Stimulated activated CD4-positive, alpha-beta T cell treated with anti-CD3 and anti-CD28 coated beads, Interleukin-4, amount 100 ng/mL, for 24 hours (primary cell): Measurements from ENCODE around the gene PPP2R5B.
A peak's percentile ranks its signal among the peaks of the same experiment; 100 is the strongest.
"Not testable (repeated sequence)": the region's sequence is repeated elsewhere in the genome, so short reads cannot be mapped to it uniquely, and the experiment has no call there.

Experiments used
- DNase-seq: peaks from one replicate; pipeline ENCODE4 v3.0.0-alpha.2; 2020

Gene PPP2R5B

DNA sequence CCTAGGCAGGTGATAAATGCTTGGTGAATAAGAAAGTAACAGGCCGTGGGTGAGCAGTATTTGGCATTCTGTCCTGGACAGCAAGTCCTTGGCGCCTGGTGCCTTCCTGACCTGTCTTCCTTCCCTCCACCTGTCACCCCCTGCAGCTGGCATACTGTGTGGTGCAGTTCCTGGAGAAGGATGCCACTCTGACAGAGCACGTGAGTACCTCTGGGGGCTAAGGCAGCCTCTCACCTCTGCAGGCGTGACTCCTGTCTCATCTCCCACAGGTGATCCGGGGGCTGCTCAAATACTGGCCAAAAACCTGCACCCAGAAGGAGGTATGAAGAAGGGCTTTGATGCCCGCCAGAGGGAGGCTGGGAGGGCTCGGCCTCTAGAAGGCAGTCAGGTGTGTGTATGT is 6.8 kb downstream of the PPP2R5B start:
- DNase-seq = no peak

DNA sequence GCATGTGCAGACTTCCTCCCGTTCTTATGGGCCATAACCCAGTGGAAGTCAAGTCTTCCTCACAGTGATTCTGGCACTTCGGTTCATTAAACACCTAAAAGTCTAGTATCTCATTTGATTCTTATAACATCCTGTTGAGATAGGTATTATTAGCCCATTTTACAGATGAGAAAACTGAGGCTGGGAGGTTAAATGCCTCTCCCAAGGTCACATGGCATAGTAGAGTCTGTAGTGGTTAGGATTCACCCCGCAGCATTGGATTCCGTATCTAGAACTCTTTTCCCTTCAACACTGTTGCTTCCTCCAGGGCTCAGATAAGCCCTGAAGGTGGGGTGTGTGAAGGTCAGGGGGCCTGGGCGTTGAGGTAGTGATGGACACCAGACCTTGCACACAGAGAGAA is 7.8 kb downstream of the PPP2R5B start:
- DNase-seq = no peak

DNA sequence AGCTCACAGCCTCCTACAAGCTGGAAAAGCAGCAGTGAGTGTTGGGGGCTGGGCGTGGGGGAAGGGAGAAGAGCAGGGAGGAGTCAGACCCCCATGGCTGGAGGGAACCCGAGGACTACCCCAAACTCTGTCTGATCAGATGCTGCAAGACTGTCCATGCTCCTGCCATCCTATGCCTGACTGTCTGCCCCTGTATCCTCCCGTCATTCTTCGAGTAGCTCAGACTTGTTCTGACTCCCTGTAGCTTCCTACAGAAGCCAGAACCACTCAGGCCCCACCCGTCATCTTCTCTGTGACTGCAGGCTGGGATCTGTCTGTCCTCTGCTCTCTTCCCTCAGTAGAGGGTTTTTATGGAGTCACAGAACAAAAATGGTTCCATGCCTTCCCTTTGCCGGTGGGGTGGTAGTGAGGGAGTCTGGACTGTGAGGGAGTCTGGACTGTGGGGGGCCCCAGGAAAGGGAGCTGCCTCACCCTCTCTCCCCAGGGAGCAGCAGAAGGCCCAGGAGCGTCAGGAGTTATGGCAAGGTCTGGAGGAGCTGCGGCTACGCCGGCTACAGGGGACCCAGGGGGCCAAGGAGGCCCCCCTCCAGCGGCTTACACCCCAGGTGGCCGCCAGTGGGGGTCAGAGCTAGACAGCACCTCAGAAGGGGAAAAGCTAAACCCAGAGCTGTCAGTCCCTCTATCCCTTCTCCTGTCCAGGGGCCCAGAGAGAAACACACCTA is 8.9 kb downstream of the PPP2R5B start:
- DNase-seq = no peak

DNA sequence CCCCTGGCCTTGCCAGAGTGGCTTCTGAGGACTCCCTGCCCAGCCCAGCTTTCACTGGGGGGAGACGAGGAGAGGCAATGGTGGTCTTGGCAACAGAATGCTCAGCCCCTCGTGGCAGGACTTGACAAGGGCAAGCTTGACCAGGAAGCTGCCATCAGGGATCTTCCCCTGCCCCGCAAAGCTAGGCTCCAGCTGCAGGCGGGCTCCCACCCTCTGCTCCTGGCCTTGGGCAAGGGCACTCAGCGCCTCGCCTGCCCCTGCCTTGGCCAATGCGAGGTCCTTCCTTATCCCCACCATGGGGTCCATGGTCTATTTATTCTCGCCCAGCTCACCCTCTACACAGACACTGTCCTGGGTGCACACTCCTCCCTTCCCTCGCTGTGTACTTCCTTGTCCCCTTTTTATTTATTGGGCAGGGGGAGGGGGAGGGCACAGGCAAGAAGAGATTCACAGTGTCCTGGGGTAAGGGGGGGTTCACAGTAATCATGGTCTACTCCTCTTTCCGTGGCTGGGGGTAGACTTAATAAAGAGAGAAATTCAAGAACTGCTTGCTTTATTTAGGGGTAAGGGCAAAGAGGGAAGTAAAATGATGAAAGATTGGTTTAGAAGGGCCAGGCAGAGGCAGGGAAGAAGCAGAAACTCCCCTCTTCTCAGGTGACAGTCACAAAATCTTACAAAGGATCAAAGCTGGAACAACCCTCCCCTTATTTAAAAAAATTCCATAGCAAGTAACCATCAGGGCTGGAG is 9.6 kb downstream of the PPP2R5B start:
- no peak for DNase-seq

DNA sequence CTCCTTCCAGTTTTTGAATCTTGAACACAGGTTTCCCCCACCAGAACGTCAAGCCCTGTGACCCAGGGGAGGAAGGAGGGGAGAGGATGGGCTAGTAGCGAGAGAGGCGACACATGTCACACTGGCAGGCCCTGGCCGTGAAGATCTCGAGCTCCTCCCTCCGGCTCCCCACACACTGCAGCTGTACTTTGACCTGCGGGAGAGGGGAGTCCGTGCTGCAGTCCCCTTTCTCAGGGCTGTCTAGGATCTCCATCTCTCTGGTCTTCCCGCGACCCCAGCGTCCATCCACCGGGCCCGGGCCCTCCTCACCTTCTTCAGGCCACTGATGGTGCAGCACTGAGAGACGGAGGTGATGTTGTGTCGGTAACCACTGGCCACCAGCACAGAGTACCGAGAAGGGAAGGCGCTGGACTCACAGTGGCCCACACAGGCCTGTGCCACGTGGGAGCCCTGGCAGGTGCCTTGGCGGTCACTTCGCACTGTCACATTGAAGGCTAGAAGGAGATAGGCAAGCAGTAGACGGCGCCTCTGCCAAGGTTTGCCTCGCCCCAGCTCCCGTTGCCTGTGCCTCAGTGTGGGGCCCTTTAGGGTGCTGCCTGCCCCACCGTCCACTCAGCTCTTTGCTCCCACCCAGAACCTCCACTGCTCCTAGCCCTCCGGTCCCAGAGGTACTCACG is 10.3 kb downstream of the PPP2R5B start:
- no peak for DNase-seq

DNA sequence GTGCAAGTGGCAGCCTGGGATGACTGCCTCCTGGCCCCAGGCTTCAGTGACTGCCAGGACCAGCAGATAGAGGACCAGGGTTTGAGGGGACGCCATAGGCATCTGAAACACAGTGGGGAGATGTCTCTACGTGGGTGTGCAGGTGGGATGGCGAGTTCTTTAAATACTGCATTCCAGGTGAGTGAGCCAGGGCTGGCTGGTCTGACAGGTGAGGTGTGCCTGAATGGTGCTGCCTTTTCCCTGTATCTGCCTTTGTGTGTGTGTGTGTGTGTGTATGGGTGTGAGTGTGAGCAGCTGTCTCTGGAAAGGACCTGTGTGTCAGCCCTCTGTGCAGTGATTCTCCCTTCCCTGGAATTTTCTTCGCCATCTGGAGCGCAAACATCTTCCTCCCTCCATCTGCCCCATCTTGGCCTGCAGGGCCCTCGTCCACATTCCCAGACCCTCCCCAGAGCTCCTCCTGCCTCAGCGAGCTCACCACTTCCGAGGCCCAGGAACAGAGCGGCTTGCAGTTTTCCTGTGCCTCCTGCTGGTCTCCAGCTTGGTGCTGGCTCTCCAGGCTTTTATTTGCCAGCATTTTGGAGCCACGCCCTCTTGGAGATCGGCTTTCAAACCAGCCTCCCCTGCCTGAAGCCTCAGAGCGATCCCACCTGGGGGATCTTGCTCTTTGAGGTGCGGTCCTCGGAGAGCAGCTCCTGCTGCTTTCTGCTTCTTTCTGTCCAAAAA is 11.0 kb downstream of the PPP2R5B start, which contains the start of gene GPHA2:
Gene GPHA2 (minus strand): TSS at position 535 of the 723 bp plus-strand sequence. CDS start 433 bp downstream, at position 102.
- DNase-seq = no peak

DNA sequence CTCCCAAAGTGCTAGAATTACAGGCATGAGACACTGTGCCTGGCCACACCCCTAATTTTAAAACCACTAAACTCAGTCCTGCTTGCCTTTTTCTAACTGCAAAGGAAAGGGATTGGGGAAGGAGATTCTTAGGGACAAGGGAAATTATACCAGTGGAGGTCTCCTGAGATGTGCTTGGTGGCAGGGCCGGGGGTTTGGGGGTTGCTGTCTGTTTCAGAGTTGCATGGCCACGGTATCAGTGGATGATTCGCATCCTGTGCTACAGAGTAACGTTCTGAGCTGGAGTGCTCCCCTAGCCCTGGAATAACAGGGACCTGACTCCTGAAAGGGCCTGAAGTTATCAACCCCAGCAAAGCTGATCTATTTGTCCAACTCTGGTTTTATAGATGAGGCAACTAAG is 12.1 kb downstream of the PPP2R5B start:
- no peak for DNase-seq

DNA sequence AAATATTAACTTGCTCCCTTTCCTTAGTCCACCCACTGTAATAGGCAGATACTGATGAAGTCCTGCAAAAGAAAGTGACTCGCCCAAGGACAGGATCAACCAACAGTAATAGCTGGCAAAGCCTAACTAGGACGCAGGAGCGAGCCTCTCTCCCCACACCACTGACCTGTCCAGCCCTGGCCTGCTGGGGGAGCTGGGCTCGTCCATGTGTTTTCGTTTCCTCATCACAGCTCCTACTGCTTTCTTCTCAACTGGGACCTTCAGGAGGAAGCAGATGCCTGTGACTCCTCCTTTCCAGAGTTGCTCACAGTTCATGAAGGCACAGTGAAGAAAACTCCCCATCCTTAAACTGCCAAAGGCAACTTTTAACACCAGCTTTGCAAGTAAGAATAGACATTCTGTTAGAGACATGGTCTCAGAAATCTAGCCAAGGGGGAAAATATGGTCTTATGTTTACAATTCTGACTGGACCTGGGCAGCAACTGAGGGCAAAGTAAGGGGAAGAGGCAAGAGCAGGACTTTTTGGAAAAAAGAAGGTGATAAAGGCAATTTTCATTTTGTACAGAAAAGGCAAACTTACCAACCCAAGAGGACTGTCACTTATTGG is 22.8 kb downstream of the PPP2R5B start:
- no peak for DNase-seq

DNA sequence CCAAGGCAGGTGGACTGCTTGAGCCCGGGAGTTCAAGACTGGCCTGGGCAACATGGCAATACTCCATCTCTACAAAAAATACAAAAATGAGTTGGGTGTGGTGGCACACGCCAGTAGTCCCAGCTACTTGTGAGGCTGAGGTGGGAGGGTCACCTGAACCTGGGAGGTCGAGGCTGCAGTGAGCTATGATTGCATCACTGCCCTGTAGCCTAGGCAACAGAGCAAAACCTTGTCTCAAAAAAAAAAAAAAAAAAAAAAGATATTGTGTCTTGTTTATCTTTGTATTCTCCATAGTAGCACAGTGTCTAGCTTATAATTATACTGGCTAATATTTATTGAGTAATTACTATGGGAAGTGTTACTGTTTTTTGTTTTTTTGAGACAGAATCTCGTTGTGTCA is 27.0 kb downstream of the PPP2R5B start:
- DNase-seq = no peak

DNA sequence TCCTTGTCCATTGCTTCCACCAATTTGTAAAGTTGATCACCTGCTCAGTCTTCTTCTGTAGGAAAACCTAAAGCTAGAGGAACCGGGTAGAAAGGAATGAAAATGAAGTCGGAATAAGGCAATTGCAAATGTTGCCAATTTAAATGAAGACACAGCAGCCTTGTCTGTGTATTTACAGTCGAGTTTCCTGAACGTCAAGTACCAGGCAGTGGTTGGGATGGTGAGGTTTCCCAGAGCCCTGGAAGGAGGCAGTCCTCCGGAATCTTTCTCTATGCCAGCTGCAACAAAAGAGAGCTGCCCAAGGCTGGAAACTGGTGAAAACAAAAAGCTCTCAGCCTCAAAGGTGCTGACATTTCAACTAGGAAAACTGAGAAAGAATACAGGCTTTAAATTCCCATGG is 29.7 kb downstream of the PPP2R5B start:
- DNase-seq = no peak

DNA sequence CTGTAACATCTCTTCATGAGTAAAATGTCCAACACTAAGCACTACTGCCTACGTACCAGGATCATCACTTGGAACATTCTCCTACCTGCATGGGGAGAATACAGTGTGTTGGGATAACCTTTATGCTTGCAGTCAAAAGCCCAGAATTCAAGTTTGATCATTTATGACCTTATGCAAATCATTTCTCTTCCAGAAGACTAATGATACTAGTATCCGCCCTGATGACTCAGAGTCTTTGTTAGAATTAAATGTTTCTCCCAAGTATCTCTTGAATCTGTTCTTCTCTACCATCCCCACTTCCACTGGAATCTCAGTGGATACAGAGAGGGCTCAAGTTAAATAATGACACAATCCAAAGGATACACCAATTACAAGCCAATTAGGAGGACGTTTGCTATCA is 35.0 kb downstream of the PPP2R5B start:
- no peak for DNase-seq

DNA sequence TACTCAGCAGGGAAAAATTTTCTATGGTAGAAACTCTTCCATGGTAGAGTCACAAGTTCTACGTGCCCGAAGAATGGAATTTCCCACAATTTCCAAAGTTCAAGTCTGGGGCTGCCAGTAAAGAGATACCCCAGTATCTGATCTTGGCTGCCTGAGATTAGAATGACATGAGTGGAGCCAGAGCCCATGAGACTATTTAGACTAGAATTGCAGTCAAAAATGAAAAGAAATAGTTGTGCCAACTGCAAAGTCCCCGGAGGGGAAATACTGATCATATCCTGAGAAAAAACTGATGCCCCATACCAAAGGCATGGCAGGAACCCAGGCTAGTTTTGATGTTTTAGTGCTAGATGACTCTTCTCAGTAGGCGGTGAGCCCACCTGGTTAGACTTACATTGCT is 36.2 kb downstream of the PPP2R5B start:
- no peak for DNase-seq

DNA sequence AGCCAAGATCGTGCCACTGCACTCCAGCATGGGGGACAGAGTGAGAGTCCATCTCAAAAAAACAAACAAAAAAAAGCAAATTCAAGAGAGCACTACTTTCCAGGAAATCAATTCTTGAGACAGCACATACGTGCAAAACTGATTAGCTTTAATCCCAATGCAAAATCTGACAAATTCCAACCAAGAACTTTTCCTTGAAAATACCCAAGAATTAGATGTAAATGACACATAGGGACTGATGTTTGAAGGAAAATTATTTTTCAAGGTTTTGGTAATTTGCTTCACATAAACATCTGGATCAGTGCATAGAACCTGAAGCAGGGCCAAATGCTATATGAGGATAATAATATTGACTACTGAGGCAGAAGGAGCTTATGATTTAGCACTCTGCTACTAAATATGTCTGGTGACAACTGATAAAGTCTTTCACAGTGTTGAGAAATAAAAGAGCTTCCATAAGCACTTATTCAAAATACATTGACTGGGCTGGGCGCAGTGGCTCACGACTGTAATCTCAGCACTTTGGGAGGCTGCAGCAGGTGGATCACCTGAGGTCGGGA is 38.7 kb downstream of the PPP2R5B start:
- DNase-seq = no peak

DNA sequence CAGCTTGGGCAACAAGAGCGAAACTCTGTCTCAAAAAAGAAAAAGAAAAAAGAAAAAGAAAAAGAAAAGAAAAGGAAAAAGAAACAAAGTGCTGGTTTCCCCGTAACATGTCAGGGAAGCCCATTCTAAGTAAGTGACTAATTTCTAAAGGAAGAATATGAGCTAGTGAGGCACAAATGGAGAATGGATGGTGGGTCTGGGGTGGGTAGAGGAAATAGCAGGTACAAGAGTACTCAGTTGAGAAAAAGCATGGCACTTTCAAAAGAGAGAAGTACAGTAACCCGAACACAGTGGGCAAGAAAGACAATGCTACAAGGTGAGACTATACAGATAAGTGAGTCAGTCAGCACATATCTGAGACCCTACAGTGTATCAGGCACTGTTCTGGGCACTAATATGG is 42.9 kb downstream of the PPP2R5B start:
- DNase-seq = no peak

DNA sequence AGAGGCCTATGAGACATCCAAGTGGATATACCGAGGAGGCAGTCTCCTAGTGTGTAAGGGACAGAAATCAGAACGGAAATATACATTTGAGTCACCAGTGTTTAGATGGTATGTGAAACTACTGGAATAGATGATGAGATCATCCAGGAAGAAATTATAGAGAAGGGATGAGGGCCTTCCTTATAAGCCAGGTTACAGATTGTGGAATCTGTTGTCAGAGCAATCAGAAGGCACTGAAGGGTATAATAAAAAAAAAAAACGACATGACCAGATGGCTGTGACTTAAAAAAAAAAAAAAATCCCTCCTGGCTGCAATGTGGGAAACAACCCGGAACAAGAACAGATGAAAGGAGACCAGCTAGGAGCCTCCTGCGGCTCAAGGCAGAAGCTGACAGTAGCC is 44.7 kb downstream of the PPP2R5B start:
- no peak for DNase-seq

DNA sequence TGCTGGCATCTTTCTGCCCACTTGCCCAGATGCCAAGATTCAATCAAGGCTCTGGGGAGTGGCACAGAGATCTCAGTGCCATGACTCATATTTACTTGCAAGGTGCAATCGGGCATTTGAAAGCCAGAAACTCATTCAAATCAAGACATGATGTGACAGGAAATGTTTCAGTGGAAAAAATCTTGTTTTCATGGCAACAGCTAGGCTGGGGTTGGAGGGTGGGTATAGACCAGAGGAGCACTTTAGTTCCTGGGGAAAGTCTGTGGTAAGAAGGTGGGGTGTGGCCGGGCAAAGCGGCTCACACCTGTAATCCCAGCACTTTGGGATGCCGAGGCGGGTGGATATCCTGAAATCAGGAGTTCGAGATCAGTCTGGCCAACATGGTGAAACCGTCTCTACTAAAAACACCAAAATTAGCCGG is 46.3 kb downstream of the PPP2R5B start:
- DNase-seq = peak; percentile 43

DNA sequence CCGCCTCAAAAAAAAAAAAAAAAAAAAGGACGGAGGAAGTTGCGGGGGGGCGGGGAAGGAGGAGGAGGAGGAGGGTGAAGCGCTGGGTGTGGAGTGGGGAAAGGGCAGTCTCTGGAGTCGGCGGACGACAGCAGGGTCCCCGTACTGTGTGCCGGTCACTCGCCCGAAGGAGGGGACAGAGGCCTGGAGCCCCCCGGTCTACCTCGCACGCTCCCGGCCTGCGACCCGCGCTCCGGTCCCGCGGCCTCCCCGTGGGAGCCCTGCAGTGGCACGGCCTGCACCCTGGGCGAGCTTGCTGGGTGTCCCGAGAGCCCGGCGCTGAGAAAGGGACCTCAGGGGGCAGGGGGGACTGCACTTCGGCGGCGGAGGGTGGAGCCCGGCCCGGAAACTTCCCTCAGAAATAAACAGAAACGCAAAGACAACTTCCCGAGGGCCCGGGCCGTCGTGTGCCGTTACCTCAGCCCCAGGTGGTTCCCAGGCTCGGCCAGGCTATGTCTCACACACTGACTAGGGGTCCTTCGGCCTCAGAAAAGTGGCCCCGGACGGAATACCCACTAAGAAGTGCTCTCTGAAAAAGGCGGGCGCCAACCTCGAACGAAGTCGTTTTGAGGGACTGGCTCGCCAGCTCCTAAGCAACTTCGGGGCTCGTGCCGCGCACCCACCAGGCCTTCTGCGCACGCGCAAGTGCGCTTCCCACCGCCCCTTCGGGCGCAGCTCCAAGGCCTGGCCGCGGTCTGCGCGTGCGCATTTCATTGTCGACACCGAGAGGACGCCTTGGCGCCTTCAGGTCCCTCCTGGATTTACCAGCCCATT is 47.1 kb downstream of the PPP2R5B start, which contains the start of gene MAJIN:
Gene MAJIN (minus strand): TSS at position 688 of the 813 bp plus-strand sequence. CDS start 12,703 bp downstream, outside the sequence.
- peak; percentile 91 for DNase-seq

DNA sequence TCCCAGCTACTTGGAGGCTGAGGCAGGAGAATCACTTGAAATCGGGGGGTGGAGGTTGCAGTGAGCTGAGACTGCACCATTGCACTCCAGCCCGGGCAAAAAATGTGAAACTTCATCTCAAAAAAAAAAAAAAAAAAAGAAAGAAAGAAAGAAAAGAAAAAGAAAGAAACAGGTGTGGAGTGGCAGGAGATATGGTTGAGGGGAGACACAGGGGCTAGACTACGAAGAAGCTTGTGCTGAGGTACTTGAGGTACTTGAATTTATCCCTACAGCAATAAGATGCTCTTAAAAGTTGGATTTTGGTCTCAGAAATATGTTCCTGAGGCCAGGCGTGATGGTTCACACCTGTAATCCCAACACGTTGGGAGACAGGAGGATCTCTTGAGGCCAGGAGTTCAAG is 49.6 kb downstream of the PPP2R5B start:
- no peak for DNase-seq

DNA sequence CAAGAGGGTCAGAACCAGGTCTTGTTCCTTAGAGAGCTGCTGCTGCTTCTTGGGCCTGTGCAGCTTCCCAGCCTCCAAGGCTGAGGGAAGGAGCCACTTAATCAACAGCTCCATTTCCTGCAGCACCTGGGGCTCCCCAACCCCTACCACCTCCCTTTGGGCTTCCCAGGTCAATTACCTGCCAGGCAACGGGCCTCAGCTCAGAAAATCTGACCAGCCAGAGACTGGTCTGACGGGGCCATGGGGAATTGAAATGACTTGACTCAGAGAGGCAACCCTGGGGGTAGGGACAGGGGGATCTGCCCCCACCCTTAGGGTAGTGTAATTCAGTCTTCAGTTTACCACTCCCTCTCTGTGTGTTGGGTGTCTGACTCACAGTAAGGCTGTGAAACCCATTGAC is 52.2 kb downstream of the PPP2R5B start:
- DNase-seq = no peak

DNA sequence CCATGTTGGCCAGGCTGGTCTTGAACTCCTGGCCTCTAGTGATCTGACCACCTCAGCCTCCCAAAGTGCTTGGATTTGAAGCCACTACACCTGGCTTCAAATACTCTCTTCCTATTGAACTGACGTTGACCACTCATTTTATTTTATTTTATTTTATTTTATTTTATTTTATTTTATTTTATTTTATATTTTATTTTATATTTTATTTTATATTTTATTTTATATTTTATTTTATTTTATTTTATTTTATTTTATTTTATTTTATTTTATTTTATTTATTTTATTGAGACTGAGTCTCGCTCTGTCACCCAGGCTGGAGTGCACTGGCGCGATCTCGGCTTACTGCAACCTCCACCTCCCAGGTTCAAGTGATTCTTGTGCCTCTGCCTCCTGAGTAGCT is 58.9 kb downstream of the PPP2R5B start:
- DNase-seq = not testable (repeated sequence)
